Measurements from ENCODE around the gene PCDH9. TPM values are rescaled to one million over a fixed set of nuclear protein-coding genes. Genes with fewer than 3 reads are reported as not detected.

The PCDH9 gene
- total RNA-seq, 1 donor from 2014 or later, result 1.9 TPM

DNA sequence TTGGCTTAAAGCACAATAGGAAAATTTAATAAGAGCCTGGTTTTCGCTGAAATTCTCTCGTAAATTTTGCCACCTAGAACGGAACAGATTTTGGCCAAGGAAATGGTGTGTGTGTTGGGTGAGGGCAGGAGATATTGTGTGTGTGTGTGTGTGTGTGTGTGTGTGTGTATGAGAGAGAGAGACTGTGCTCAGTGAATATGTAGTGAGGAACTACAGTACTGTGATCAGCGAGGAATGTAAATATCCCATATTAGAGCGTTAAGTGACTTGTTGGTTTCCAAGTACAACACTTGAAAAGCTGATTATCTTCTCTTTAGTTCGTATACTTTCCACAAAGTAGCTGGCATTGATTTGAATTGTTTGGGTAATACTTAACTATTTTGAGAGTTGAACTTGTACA is 738.9 kb downstream of the PCDH9 start:
- no peak overlapping the region for H3K4me3 Mint-ChIP-seq (ENCODE audit: unreplicated experiment)
- no peaks in the 10 kb centered on the region for H3K9me3 Mint-ChIP-seq (ENCODE audit: unreplicated experiment)
- DNase-seq (ENCODE audit: low spot score), result no peak
- H3K36me3 Mint-ChIP-seq (ENCODE audit: low read depth, unreplicated experiment), result no peaks in the 10 kb centered on the region
- H3K27me3 Mint-ChIP-seq (ENCODE audit: unreplicated experiment), result no peaks in the 10 kb centered on the region
- H3K27ac Mint-ChIP-seq (ENCODE audit: unreplicated experiment), result no peak overlapping the region
- no peaks in the 10 kb centered on the region for H3K4me1 Mint-ChIP-seq (ENCODE audit: unreplicated experiment)
- TF ChIP-seq CTCF (IDR thresholded peaks at IDR 0.05; ENCODE audit: unreplicated experiment), result no peak

DNA sequence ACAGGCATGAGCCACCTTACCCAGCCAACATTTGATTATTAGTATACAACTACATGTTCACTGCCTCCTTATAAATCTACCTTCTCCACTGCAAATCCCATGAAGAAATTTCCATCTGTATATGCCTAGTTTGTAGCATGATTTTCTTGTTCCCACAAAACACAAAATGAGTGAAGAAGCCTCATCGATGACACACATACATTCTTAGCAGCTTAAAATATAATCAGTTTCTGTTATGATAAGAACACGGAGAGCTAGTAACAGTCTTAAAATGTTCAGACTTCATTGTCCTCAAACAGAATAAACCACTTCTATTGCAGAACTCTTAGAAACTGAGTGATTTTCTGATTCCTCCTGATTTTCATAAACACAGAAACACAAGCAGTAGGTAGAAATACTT is 740.5 kb downstream of the PCDH9 start:
- TF ChIP-seq CTCF (IDR thresholded peaks at IDR 0.05; ENCODE audit: unreplicated experiment), result no peak

GRCh38 chr13:66489172-66489571 is 741.0 kb downstream of the PCDH9 start:
- H3K4me1 Mint-ChIP-seq (ENCODE audit: unreplicated experiment), result no peaks in the 10 kb centered on the region
- no peaks in the 10 kb centered on the region for H3K36me3 Mint-ChIP-seq (ENCODE audit: low read depth, unreplicated experiment)
- DNase-seq (ENCODE audit: low spot score), result no peak
- H3K9me3 Mint-ChIP-seq (ENCODE audit: unreplicated experiment), result no peaks in the 10 kb centered on the region
- TF ChIP-seq CTCF (IDR thresholded peaks at IDR 0.05; ENCODE audit: unreplicated experiment), result no peak
- no peaks in the 10 kb centered on the region for H3K27me3 Mint-ChIP-seq (ENCODE audit: unreplicated experiment)
- H3K4me3 Mint-ChIP-seq (ENCODE audit: unreplicated experiment), result no peak overlapping the region
- H3K27ac Mint-ChIP-seq (ENCODE audit: unreplicated experiment), result no peak overlapping the region

More for the DNA sequence above, 740.5 kb downstream of the PCDH9 start:
- Mint-ChIP-seq H3K36me3 (ENCODE audit: low read depth, unreplicated experiment) (no peaks in the 10 kb centered on the region), H3K27me3 (ENCODE audit: unreplicated experiment) (no peaks in the 10 kb centered on the region), H3K9me3 (ENCODE audit: unreplicated experiment) (no peaks in the 10 kb centered on the region), H3K27ac (ENCODE audit: unreplicated experiment) (no peak overlapping the region), H3K4me1 (ENCODE audit: unreplicated experiment) (no peaks in the 10 kb centered on the region), H3K4me3 (ENCODE audit: unreplicated experiment) (no peak overlapping the region)
- DNase-seq (ENCODE audit: low spot score), result no peak

DNA sequence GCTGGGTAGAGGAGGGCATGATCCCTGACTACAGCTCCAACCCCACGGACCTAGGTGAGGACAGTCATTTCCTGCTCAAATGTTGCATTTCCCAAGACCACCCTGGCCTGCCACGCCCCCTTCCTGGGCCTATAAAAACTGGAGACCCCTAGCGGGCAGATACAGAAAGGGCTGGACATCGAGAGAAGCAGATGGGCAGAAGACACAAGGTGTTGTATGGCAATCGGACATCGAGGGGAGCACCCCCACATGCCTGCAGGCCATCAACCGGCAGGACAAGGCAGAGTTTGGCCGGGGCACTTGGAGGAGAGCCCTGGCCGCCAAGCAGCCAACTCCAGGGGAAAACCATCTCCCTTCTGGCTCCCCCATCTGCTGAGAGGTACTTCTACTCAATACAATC is 746.4 kb downstream of the PCDH9 start:
- no peak for DNase-seq (ENCODE audit: low spot score)
- Mint-ChIP-seq H3K27me3 (ENCODE audit: unreplicated experiment) (no peaks in the 10 kb centered on the region), H3K4me1 (ENCODE audit: unreplicated experiment) (no peaks in the 10 kb centered on the region), H3K27ac (ENCODE audit: unreplicated experiment) (no peak overlapping the region), H3K4me3 (ENCODE audit: unreplicated experiment) (no peak overlapping the region), H3K9me3 (ENCODE audit: unreplicated experiment) (no peaks in the 10 kb centered on the region), H3K36me3 (ENCODE audit: low read depth, unreplicated experiment) (no peaks in the 10 kb centered on the region)
- no peak for TF ChIP-seq CTCF (IDR thresholded peaks at IDR 0.05; ENCODE audit: unreplicated experiment)

DNA sequence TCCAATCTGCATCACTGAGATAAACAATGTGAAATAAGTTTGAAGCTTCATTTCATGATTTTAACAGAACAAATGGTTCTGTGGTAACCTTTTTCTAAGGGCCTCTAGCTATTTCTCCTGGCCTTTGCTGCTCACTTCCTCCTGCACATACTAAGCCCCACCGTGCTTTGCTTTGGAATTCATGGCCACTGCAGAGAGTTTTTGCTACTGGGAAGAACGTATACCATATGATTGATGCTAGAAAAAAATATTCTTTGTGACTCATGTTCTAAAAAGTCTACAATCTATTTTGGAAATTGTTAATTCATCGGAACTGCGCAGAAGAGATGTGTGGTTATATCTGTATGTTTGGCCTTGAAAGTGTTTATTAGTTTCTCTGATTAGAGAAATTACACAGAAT is 747.3 kb downstream of the PCDH9 start:
- no peak overlapping the region for H3K4me3 Mint-ChIP-seq (ENCODE audit: unreplicated experiment)
- TF ChIP-seq CTCF (IDR thresholded peaks at IDR 0.05; ENCODE audit: unreplicated experiment), result no peak
- no peaks in the 10 kb centered on the region for H3K36me3 Mint-ChIP-seq (ENCODE audit: low read depth, unreplicated experiment)
- no peaks in the 10 kb centered on the region for H3K9me3 Mint-ChIP-seq (ENCODE audit: unreplicated experiment)
- H3K27me3 Mint-ChIP-seq (ENCODE audit: unreplicated experiment), result no peaks in the 10 kb centered on the region
- no peak overlapping the region for H3K27ac Mint-ChIP-seq (ENCODE audit: unreplicated experiment)
- no peak for DNase-seq (ENCODE audit: low spot score)
- H3K4me1 Mint-ChIP-seq (ENCODE audit: unreplicated experiment), result no peaks in the 10 kb centered on the region

Measured in endothelial cell (in vitro differentiated cells).